ENCODE results near the gene PTCD1. TPM values are rescaled to one million over a fixed set of nuclear protein-coding genes. Genes with fewer than 3 reads are reported as not detected.
A peak's percentile ranks its signal among the peaks of the same experiment; 100 is the strongest.

Gene PTCD1
- total and polyA plus RNA-seq, 9 of the 15 experiments (the other 6 are each of a cell fraction or from before 2014, with no cell fraction given) = 0.46 to 17.1 (median 6.2) TPM

DNA sequence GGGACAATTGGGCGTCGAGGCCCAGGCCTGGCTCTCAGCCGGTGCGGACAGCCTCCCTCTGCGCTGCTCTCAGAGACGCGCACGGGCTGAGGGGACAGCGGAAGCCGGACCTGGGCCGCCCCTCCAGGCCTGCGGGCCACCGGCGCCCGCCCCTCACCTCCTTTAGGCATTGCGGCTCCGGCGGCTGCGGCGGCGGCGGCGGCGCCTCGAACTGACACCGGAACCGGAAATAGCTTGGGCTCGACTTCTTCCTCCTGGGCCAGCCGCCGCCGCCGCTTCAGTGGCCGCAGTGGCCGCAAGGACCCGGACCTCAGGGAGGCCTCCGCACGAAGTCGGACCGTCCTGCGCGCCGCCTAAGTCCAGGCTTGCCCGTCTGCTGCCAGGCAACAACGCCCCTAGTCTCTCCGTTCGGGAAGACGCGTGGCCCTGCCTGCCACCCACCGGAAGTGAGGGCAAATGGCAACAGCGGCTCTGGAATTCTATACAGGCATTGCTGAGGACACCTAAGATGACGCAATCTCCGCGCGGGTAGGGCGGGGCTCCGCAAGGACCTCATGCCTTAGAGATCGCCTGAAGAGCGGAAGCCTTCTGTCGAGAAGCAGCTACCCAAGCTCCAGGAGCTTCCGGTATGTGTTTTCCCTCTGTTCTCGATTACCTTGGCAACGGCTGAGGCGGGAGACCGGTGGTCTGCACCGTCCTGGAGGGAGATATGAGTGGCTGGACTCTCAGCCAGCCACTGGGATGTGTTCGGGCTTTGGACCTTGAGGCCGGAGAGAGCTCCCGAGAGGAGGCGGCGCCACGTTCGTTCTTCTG is 30.0 kb downstream of the PTCD1 start, which contains the start of the genes BUD31 and PDAP1 (continued):
- TF ChIP-seq ZNF407 (IDR thresholded peaks at IDR 0.05; ENCODE audit: low read depth) (no peak), SETDB1 (IDR thresholded peaks at IDR 0.05; ENCODE audit: low read length) (no peak), SMAD1 (IDR thresholded peaks at IDR 0.05; ENCODE audit: low read depth, low read length, partially characterized antibody) (peak; percentile 74), ZNF3 (CRISPR knock-in tag; IDR thresholded peaks at IDR 0.05) (no peak), ZNF41 (CRISPR knock-in tag; conservative IDR thresholded peaks at IDR 0.05) (no peak; the same call in 1 of the 2 replicates), ETV1 (tag; conservative IDR thresholded peaks at IDR 0.05; ENCODE audit: low read depth) (peak; percentile 96), ETV6 (IDR thresholded peaks at IDR 0.05; ENCODE audit: borderline replicate concordance in 1 of 2, low read depth in 2 of 2, low read length in 1 of 2) (0 out of 4 replicates have a peak, but pooled peaks have one; percentile 42 to 48), ETV6 (CRISPR knock-in tag; IDR thresholded peaks at IDR 0.05; ENCODE audit: borderline replicate concordance) (no peak), ZKSCAN3 (CRISPR knock-in tag; IDR thresholded peaks at IDR 0.05) (no peak), TAF15 (IDR thresholded peaks at IDR 0.05; ENCODE audit: low read depth, low read length) (peak; percentile 59; the same call in 1 of the 2 replicates), MCM3 (IDR thresholded peaks at IDR 0.05) (no peak), ZBTB7A (IDR thresholded peaks at IDR 0.05; ENCODE audit: borderline replicate concordance, control insufficient read depth, low read depth, low read length) (peak; percentile 67; the same call in 1 of the 2 replicates), TARDBP (IDR thresholded peaks at IDR 0.05) (no peak), ZNF655 (CRISPR knock-in tag; IDR thresholded peaks at IDR 0.05) (no peak), MXI1 (IDR thresholded peaks at IDR 0.05; ENCODE audit: low read depth, low read length) (peak; percentile 72; the same call in 1 of the 2 replicates), POLR3G (IDR thresholded peaks at IDR 0.05; ENCODE audit: extremely low read depth, insufficient read length, insufficient replicate concordance) (no peak), HDAC6 (IDR thresholded peaks at IDR 0.05; ENCODE audit: low read depth, low read length) (no peak), MEF2D (tag; conservative IDR thresholded peaks at IDR 0.05; ENCODE audit: low read depth) (no peak; the same call in 1 of the 2 replicates)
- TF ChIP-seq, protein P1, sequence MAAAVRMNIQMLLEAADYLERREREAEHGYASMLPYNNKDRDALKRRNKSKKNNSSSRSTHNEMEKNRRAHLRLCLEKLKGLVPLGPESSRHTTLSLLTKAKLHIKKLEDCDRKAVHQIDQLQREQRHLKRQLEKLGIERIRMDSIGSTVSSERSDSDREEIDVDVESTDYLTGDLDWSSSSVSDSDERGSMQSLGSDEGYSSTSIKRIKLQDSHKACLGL (CRISPR knock-in tag; IDR thresholded peaks at IDR 0.05; ENCODE audit: borderline replicate concordance, poor library complexity, severe bottlenecking) = no peak
